Muscle layer of duodenum (tissue), 2 donors: Measurements from ENCODE around the gene ASB14.
"Not testable (repeated sequence)": the region's sequence is repeated elsewhere in the genome, so short reads cannot be mapped to it uniquely, and the experiment has no call there.

Experiments
- H3K27ac ChIP-seq: one replicate; pipeline ENCODE4 v1.7.0; 2013; ENCODE audit warnings: mild to moderate bottlenecking, low read length
- H3K27me3 ChIP-seq: one replicate; pipeline ENCODE4 v1.7.0; 2013; ENCODE audit warnings: low read depth, mild to moderate bottlenecking, control low read depth, low read length
- H3K36me3 ChIP-seq, 2 donors: one replicate each; pipeline ENCODE4 v1.7.0; 2013; ENCODE audit warnings: low read length in 2 of 2, control low read depth in 1 of 2, mild to moderate bottlenecking in 1 of 2; ENCODE audit not compliant: insufficient read depth in 2 of 2, control insufficient read depth in 1 of 2
- H3K4me1 ChIP-seq, 2 donors: one replicate each; pipeline ENCODE4 v1.7.0; 2013; ENCODE audit warnings: low read length in 2 of 2, mild to moderate bottlenecking in 2 of 2, control low read depth in 1 of 2, moderate library complexity in 1 of 2; ENCODE audit not compliant: insufficient read depth in 2 of 2, control insufficient read depth in 1 of 2
- H3K4me3 ChIP-seq, 2 donors: one replicate each; pipeline ENCODE4 v1.7.0; 2013; ENCODE audit warnings: low read length in 2 of 2, low read depth in 1 of 2, mild to moderate bottlenecking in 1 of 2
- H3K9me3 ChIP-seq, 2 donors: one replicate each; pipeline ENCODE4 v1.7.0; 2013; ENCODE audit warnings: low read length in 2 of 2, control low read depth in 1 of 2, mild to moderate bottlenecking in 1 of 2; ENCODE audit not compliant: control insufficient read depth in 1 of 2
- donor health status: healthy.

Gene ASB14

DNA sequence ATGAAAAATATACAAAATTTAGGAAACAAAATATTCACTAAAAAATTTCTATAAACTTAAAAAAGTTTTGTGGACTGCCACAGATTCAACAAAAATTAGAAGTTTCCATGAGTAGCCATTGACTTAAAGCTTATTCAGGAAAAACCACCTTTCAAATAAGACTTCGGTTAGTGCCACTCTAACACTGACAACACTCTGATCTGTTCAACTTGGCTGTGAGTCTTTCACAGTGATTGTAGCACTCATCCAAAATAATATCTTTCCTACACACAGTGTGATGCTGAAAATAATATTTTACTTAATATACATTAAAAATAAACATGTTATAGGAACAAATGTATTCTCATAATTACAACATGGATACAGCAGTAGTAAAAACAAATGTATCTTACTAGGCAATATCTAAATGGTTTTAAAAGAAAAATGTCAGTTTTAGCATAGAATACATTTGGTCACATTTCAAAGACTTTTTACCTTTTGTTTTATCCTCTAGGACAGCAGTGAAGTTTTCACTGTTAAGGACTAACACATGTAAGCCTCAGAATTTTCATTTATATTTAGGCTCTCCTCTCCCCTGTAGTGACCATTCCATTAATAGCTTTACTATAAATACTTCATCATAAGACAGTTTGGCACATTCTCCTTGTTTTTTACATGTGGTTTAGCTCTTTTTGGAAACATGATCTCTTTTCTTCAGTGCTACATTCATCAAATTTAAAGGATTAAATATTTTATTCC lies at the start of gene ASB14:
ASB14 (minus strand) TSS at position 527 of the 738 bp plus-strand sequence. CDS start 652 bp downstream, outside the sequence.
- H3K4me1 ChIP-seq, result no peaks in the 10 kb centered on the region
- H3K27ac ChIP-seq, result no peak within 1 kb of the TSS
- no peaks in the 10 kb centered on the region for H3K27me3 ChIP-seq
- no peaks in the 10 kb centered on the region for H3K36me3 ChIP-seq
- no peaks in the 10 kb centered on the region for H3K9me3 ChIP-seq
- H3K4me3 ChIP-seq, result no peak within 1 kb of the TSS

DNA sequence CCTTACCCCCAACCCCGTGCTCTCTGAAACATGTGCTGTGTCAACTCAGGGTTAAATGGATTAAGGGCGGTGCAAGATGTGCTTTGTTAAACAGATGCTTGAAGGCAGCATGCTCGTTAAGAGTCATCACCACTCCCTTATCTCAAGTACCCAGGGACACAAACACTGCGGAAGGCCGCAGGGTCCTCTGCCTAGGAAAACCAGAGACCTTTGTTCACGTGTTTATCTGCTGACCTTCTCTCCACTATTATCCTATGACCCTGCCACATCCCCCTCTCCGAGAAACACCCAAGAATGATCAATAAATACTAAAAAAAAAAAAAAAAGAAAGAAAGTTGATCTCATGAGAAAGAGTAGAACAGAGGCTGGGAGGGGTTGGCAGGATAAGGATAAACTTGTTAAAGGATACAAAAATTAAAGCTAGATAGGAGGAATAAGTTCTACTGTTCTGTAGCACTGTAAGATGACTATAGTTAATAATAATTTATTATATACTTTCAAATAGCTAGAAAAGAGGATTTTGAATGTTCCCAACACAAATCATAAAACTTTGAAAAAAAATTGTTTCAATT lies 46.7 kb upstream of the ASB14 start:
- H3K36me3 ChIP-seq, H3K4me3 ChIP-seq, H3K27me3 ChIP-seq, H3K4me1 ChIP-seq, H3K27ac ChIP-seq, H3K9me3 ChIP-seq: not testable (repeated sequence)

DNA sequence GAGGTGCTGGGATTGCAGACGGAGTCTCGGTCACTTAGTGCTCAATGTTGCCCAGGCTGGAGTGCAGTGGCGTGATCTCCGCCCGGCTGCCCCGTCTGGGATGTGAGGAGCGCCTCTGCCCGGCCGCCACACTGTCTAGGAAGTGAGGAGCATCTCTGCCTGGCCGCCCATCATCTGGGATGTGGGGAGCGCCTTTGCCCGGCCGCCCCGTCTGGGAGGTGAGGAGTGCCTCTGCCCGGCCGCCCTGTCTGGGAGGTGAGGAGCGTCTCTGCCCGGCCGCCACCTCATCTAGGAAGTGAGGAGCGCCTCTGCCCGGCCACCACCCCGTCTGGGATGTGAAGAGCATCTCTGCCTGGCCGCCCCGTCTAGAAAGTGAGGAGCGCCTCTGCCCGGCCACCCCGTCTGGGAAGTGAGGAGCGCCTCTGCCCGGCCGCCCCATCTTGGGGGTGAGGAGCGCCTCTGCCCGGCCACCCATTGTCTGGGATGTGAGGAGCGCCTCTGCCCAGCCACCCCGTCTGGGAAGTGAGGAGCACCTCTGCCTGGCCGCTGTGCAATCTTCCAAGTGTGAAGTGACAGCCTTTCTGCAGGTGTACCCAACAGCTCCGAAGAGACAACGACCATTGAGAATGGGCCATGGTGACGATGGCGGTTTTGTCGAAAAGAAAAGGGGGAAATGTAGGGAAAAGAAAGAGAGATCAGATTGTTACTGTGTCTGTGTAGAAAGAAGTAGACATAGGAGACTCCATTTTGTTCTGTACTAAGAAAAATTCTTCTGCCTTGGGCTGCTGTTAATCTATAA lies 46.0 kb upstream of the ASB14 start:
- not testable (repeated sequence) for H3K36me3 ChIP-seq, H3K27me3 ChIP-seq, H3K4me3 ChIP-seq, H3K4me1 ChIP-seq, H3K9me3 ChIP-seq, H3K27ac ChIP-seq

DNA sequence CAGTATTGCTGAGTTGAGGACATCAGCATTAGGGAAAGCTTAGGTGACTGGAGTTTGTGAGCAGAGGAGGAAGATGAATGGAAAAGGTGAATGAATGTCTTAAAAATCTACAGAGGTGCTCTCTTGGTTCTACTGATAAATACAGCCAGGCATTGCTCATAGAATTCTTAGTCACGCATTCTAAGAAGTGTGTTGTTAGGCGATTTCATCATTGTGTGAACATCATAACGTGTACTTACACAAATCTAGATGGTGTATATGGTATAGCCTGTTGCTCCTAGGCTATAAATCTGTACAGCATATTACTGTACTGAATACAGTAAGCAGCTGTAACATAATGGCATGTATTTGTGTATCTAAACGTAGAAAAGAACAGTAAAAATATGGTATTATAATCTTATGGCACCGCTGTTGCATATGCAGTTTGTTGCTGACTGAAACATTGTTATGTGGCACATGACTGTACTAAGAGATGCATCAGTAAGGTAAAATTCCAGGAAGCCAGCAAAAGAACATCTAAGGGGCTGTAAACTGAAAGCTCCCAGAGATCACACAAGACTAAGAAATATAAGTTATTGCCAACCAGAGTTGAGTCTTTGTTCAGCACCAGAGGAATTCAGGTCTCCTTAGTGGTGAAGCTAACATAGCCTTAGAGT lies 42.9 kb upstream of the ASB14 start:
- Histone ChIP-seq H3K9me3 (peaks cover 0 to 3% of the 10 kb centered on the region in 2 donors), H3K36me3 (no peaks in the 10 kb centered on the region), H3K27me3 (no peaks in the 10 kb centered on the region), H3K4me3 (no peak overlapping the region), H3K4me1 (no peaks in the 10 kb centered on the region), H3K27ac (no peak overlapping the region)

DNA sequence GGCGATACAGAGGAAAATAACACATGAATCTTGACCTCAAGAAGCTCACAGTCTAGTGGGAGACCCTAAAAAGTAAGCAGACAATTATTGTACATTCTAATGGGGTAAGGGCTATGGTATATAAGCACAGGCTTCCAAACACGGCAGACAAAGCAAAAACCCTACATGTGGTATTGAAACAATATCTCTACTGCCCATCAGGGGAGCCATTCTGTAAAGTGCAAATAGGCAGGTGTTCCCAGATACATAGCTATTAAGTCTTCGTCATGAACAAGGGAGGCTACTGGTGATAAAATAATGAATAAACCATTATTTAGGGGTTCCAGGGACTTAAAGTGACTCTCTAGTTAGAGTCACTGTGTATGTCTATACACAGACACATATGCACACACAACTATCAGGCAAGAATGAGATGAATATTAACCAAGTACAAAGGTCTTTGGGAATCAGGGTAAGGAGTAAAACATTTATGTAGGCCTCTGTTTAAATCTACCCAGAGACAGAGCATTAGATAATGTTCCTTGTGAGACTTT lies 38.7 kb upstream of the ASB14 start:
- H3K27ac ChIP-seq, result no peak overlapping the region
- H3K9me3 ChIP-seq, result no peaks in the 10 kb centered on the region

DNA sequence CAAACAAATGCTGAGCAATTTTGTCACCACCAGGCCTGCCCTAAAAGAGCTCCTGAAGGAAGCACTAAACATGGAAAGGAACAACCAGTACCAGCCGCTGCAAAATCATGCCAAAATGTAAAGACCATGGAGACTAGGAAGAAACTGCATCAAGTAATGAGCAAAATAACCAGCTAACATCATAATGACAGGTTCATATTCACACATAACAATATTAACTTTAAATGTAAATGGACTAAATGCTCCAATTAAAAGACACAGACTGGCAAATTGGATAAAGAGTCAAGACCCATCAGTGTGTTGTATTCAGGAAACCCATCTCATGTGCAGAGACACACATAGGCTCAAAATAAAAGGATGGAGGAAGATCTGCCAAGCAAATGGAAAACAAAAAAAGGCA lies 34.0 kb upstream of the ASB14 start:
- not testable (repeated sequence) for H3K36me3 ChIP-seq, H3K9me3 ChIP-seq, H3K4me3 ChIP-seq, H3K27me3 ChIP-seq, H3K4me1 ChIP-seq, H3K27ac ChIP-seq

More for the DNA sequence above, 38.7 kb upstream of the ASB14 start:
- Histone ChIP-seq H3K36me3 (no peaks in the 10 kb centered on the region), H3K27me3 (no peaks in the 10 kb centered on the region), H3K4me1 (no peaks in the 10 kb centered on the region), H3K4me3 (no peak overlapping the region)

DNA sequence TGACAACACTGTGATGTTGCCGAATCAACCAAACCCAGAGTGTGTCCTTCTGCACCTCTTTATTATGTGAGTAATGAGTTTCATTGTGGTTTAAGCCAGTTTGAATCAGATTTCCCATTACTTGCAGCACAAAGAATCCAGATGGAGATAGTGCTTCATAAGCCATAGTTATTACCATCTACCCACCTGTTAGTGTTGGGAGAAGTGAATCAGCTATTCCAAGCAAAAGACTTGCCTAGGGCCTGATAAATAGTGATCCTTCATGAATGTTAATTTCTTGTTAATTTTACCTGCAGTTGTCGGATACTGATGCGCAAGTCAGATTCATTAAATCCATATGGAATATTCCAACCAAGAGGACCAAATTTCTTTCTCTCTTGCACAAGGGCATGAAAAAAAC lies 21.7 kb upstream of the ASB14 start:
- no peak overlapping the region for H3K27ac ChIP-seq
- peaks cover 1 to 2% of the 10 kb centered on the region in 2 donors for H3K9me3 ChIP-seq
- H3K4me3 ChIP-seq, result no peak overlapping the region
- H3K4me1 ChIP-seq, result no peaks in the 10 kb centered on the region
- H3K36me3 ChIP-seq, result no peaks in the 10 kb centered on the region
- H3K27me3 ChIP-seq, result no peaks in the 10 kb centered on the region

DNA sequence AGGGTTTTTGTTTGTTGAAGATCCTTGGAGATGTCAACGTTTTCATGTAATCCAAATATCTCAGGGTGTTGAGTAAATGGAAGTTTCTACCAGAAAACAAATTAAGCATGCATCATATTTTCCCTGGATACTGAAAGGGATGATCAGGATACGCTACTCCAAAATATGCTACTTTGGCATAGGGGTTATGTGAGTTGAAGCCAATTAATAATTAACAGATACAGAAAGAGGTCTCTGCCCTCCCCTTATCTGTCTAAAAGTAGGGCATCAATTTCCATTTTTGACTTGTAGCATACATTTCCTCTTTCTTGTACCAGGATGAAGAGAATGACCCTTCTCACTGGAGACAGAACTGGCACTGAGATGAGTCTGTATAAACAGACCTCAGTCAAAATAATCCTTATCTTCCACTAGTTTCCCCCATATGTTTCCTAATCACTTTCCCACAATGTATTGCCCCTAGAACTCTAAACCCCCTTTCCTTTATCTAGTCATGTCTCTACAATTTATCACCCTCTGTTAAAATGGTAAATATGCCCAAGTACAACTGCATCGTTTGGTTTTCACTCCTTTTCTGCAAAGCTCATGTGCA lies 17.4 kb upstream of the ASB14 start:
- Histone ChIP-seq H3K27ac (no peak overlapping the region), H3K9me3 (no peaks in the 10 kb centered on the region), H3K4me3 (no peak overlapping the region), H3K27me3 (no peaks in the 10 kb centered on the region), H3K36me3 (no peaks in the 10 kb centered on the region), H3K4me1 (no peaks in the 10 kb centered on the region)

DNA sequence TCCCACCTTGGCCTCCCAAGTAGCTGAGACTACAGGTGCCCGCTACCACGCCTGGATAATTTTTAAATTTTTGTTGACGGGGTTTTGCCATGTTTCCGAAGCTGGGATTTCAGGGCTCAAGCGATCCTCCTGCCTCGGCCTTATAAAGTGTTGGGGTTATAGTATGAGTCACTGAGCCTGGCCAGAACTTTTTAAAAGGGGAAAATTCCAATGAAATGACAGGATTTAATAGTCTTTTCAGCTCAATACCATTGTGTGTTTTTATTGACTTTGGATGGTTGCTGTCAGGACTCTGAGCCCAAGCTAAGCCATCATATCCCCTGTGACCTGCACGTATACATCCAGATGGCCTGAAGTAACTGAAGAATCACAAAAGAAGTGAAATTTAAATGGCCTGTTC lies 11.0 kb upstream of the ASB14 start:
- not testable (repeated sequence) for H3K9me3 ChIP-seq, H3K27me3 ChIP-seq, H3K36me3 ChIP-seq, H3K4me3 ChIP-seq, H3K4me1 ChIP-seq, H3K27ac ChIP-seq

DNA sequence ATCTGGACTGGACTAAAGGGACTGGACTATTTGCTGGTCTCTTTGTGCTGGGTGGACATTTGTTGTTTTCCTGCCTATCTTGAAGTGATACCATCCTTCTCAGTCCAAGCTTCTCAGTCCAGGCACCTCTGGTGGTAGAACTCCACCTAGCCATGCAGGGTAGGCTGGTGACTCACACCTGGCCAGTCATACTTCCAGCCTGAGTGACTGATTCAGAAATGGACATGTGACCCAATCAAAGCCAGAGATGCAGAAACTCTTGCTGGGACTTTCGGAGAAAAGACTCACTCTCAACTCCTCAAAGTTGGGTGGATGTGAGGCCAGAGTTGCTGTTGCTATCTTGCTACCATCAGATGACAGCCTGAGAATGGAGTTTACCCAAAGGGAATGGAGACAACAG lies 5.6 kb upstream of the ASB14 start:
- H3K4me1 ChIP-seq, result no peaks in the 10 kb centered on the region
- no peaks in the 10 kb centered on the region for H3K36me3 ChIP-seq
- H3K27me3 ChIP-seq, result no peaks in the 10 kb centered on the region
- no peak overlapping the region for H3K27ac ChIP-seq
- H3K4me3 ChIP-seq, result no peak overlapping the region
- H3K9me3 ChIP-seq, result no peaks in the 10 kb centered on the region
